Measurements from ENCODE around the gene IFT74.

IFT74 gene

DNA sequence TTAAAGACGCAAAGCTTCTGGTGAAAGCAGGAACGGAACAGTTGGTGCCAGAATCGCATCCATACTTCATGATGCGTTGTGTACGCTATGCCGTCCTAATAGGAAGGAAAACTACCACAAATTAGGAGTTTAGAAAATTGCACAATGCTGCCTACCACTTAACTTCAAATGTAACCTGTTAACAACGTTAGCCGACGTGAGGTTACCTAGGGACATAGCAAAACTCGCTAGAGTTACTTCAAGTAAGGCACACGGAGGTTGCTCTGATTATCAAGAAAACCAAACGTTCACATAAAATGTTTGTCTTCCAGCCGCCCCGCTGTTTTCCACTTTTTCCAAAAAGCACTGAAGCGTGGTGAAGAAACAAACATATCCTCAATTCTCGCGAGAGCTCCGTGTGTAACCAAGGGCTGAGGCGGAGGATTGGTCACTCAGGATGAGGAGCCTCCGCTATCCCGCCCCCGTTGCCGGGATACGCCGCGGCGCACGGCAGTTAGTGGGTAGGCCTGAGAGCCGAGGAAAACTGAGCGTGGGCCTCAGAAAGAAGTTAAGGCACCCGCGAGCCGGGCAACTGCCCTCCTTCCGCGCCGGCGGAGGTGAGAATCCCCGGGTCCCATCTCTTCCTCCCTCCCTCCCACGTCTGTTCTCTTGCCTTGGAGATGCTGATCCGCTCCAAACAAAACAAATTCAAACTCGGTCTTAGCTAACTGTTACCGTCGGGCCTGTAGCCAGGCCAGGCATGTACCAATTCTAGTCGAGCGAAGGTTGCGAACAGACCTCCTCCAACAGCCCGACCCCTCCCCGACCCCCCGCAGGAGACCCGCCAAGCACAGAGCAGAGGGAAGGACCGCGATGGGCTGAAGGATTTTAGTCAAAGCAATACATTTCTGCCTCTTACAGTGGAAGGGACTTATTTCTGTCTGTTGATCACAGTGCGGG lies at the start of gene IFT74:
Gene IFT74 (plus strand): TSS at position 492 of the 939 bp plus-strand sequence. CDS start 5,556 bp downstream, outside the sequence.
- H3K4me1 Mint-ChIP-seq = peaks cover 26% of the 10 kb centered on the region
- H3K4me3 Mint-ChIP-seq = peak within 1 kb of the TSS; percentile 84 to 88
- DNase-seq (peak; percentile 90 to 93), ATAC-seq (peak; percentile 99)
- H3K9me3 Mint-ChIP-seq = no peaks in the 10 kb centered on the region
- peak within 1 kb of the TSS; percentile 98 for H3K27ac Mint-ChIP-seq
- H3K27me3 Mint-ChIP-seq = no peaks in the 10 kb centered on the region

DNA sequence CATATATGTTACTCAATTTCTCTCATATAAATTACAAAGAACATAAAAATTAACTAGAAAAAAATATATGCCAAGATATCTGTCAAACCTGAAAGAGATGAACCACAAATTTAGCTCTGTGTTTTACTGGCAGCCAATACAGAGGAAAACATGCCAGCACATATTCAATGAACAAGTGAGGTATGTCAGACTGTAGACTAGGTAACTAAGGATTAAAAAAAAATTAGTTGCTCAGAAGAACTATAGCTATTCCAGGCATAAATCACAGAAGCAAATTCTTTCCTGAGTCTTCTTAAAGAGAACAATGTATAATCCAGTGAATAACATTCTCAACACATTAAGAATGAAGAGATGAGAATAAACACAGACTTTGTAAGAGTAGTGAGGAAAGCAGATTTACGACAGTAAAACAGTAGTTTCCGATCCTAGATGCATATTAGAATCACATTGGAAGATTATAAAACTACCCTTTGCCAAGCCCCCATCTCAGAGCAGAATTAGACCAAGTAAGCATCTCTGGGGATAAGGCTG lies 43.0 kb upstream of the IFT74 start:
- DNase-seq = no peak
- Mint-ChIP-seq H3K27me3 (no peaks in the 10 kb centered on the region), H3K4me1 (no peaks in the 10 kb centered on the region), H3K27ac (no peak overlapping the region), H3K4me3 (no peak overlapping the region), H3K9me3 (no peaks in the 10 kb centered on the region)
- ATAC-seq = no peak

DNA sequence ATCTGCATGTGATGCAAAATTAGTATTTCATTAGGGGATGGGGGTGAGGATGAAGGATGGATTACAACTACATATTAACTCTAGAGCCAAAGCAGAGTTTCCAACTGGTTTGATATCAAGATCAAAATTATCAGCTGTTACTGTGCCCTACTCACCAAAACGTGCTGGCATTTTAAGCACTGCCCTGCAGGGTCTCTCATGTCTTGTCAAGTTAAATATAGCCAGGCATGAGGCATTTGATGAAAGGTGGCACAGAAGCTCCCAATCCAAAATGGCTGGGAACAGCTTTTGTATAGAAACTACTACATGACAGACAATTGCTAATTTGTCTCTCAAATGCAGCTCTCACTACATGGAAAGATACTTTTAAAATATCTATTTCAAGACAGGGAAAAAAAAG lies 36.5 kb upstream of the IFT74 start:
- Mint-ChIP-seq H3K4me3 (no peak overlapping the region), H3K27ac (no peak overlapping the region), H3K27me3 (no peaks in the 10 kb centered on the region), H3K4me1 (no peaks in the 10 kb centered on the region), H3K9me3 (no peaks in the 10 kb centered on the region)
- no peak for DNase-seq
- ATAC-seq = no peak

DNA sequence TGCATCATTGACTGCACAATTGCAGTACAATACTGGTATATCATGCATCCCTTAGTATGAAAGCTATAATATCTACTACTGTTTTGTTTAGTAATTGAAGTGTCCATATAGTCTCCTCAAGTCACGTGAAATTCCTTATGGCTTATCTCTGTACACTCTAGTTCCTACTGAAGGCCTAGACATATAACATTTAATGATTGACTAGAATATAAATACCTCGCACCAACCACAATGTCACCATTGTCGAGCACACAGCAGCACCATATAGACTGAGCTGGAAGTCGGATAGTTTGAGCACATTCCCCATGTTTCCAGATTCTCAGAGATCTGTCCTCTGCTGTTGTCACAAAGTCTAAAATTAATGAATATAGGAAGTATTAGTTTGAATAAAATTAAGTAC lies 30.6 kb upstream of the IFT74 start:
- no peak overlapping the region for H3K4me3 Mint-ChIP-seq
- ATAC-seq (no peak), DNase-seq (no peak)
- H3K9me3 Mint-ChIP-seq = no peaks in the 10 kb centered on the region
- no peak overlapping the region for H3K27ac Mint-ChIP-seq
- no peaks in the 10 kb centered on the region for H3K27me3 Mint-ChIP-seq
- no peaks in the 10 kb centered on the region for H3K4me1 Mint-ChIP-seq

DNA sequence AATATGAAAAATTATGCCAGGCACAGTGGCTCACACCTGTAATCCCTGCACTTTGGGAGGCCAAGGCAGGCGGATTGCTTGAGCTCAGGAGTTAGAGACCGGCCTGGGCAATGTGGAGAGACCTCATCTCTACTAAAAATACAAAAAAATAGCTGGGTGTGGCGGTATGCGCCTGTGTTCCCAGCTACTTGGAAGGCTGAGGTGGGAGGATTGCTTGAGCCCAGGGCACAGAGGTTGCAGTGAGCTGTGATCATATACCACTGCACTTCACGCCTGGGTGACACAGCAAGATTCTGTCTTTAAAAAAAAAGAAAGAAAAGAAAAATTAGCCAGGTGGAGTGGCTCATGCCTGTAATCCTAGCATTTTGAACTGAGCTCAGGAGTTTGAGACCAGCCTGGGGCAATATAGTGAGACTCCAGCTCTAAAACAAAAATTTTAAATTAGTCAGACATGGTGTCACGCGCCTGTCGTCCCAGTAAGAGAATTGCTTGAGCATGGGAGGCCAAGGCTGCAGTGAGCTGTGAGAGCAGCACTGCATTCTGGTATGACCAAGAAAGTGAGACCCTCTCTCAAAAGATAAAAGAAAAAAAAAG lies 27.2 kb upstream of the IFT74 start:
- DNase-seq = no peak
- Mint-ChIP-seq H3K4me1 (no peaks in the 10 kb centered on the region), H3K27ac (peak overlapping the region in 1 of 2 donors; percentile 72), H3K4me3 (no peak overlapping the region), H3K9me3 (no peaks in the 10 kb centered on the region), H3K27me3 (no peaks in the 10 kb centered on the region)
- ATAC-seq = no peak

DNA sequence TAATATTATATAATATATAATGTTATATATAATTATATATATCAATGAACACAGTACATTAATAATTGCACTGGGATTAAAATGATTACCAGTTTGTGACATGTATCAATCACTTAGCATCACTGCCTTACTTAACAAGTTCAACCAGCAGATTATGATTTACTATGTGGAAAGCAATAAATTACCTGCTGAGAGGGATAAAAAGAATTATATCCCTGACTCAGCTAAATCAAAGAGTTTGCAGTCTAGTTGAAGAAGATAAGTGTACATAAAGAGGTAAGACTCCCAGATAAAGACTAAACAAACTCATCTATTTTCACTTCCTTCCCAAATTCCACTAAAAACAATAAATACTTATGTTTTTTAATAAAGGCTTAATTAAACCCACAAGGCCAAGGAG lies 20.4 kb upstream of the IFT74 start:
- peaks cover 5 to 8% of the 10 kb centered on the region in 2 donors for H3K9me3 Mint-ChIP-seq
- peak overlapping the region in 1 of 2 donors; percentile 92 for H3K27ac Mint-ChIP-seq
- no peak for DNase-seq
- H3K27me3 Mint-ChIP-seq = no peaks in the 10 kb centered on the region
- no peak for ATAC-seq
- peaks cover 37% of the 10 kb centered on the region for H3K4me1 Mint-ChIP-seq
- peak overlapping the region in 1 of 2 donors; percentile 27 for H3K4me3 Mint-ChIP-seq

DNA sequence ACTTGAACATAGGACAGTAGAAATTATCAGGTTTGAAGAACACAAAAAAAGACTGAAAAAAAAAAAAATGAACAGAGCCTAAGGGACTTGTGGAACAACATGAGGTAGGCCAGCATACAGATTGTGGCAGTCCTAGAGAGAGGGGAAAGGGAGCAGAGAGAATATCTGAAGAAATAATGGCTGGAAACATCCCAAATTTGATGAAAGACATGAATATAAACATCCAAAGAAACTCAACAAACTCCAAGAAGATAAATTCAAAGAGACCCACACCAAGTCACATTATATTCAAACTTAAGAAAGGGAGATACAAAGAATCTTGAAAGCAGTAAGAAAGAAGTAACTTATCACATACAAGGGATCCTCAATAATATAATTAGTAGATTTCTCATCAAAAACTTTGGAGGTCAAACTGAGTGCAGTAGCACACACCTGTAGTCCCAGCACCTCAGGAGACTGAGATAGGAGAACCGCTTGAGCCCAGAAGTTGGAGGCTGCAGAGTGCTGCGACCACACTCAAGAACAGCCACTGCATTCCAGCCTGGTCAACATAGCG lies 18.3 kb upstream of the IFT74 start:
- no peak overlapping the region for H3K27ac Mint-ChIP-seq
- no peaks in the 10 kb centered on the region for H3K27me3 Mint-ChIP-seq
- ATAC-seq (no peak), DNase-seq (no peak)
- peaks cover 8 to 10% of the 10 kb centered on the region in 2 donors for H3K9me3 Mint-ChIP-seq
- H3K4me3 Mint-ChIP-seq = no peak overlapping the region
- peaks cover 53% of the 10 kb centered on the region for H3K4me1 Mint-ChIP-seq

DNA sequence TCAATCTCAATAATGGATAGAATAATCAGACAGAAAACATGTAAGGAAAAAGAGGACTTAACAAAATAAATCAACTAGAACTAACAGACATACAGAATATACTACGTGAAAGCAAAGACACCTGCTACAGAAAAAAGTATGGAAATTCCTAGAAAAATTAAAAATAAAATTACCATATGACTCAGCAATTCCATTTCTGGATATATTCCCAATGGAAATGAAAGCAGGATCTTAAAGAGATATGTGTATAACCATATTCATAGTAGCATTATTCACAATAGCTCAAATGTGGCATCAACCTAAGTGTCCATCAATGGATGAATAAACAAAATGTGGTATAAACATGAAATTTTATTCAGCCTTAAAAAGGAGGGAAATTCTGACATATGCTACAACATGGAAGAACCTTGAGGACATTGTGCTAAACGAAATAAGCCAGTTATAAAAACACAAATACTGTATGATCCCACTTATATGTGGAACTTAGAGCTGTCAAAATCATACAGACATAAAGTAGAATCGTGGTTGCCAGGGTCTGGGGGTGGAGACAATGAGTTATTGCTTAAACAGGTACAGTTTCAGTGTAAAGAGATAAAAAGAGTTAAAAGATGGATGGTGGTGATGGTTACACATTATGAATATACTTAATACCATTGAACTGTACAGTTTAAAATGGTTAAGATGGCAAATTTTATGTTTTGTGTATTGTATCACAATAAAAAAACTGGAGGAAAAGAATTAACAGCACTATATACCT lies 16.1 kb upstream of the IFT74 start:
- DNase-seq = no peak
- Mint-ChIP-seq H3K4me3 (peak overlapping the region; percentile 5 to 8), H3K27ac (no peak overlapping the region), H3K9me3 (peaks cover 8 to 10% of the 10 kb centered on the region in 2 donors), H3K4me1 (peaks cover 64% of the 10 kb centered on the region), H3K27me3 (no peaks in the 10 kb centered on the region)
- ATAC-seq = peak; percentile 69

DNA sequence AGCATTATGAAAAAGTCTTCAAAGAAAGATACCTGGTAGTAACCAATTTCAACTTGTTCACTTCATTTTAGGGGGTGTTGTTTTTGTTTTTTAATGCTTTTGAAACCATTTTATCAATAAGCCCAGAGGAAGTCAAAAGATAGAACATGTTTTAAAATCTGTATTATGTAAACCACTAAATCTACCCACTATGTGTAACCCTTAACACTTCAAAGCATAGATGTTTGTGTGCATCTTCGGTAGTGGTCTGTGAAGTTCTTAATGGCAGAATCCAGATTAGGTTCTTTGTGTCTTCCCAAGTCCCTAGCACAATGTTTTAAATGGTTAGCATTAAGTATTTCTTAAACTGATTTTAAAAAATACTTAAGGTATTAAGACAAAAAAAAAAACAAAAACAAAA lies 15.4 kb upstream of the IFT74 start:
- Mint-ChIP-seq H3K27ac (no peak overlapping the region), H3K27me3 (no peaks in the 10 kb centered on the region)
- ATAC-seq = peak; percentile 54

DNA sequence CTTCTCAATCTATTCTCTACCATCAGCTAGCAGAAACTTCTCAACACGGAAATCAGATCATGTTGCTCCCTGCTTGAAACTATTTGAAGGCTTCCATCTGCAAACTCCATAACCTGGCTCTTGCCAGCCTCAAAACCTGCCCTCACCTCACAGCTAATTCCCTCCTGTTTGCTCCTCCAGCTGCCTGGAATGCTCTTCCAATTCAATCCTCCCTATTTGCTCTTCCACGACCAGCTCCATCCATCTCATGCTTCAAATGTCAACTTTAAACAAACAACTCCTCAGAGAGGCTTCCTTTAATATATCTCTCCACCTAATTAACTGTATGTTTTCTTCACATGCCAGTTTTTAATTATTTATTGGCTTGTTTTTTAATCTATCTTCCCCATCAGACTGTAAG lies 10.6 kb upstream of the IFT74 start:
- Mint-ChIP-seq H3K4me3 (peak overlapping the region; percentile 82 to 98), H3K27ac (peak overlapping the region in 1 of 2 donors; percentile 100), H3K27me3 (no peaks in the 10 kb centered on the region), H3K4me1 (peaks cover 52% of the 10 kb centered on the region), H3K9me3 (peaks cover 0 to 5% of the 10 kb centered on the region in 2 donors)
- no peak for ATAC-seq
- no peak for DNase-seq

More for the DNA sequence above, 15.4 kb upstream of the IFT74 start:
- Mint-ChIP-seq H3K4me3 (peak overlapping the region; percentile 5 to 8), H3K9me3 (peaks cover 8 to 10% of the 10 kb centered on the region in 2 donors), H3K4me1 (peaks cover 70% of the 10 kb centered on the region)
- no peak for DNase-seq

DNA sequence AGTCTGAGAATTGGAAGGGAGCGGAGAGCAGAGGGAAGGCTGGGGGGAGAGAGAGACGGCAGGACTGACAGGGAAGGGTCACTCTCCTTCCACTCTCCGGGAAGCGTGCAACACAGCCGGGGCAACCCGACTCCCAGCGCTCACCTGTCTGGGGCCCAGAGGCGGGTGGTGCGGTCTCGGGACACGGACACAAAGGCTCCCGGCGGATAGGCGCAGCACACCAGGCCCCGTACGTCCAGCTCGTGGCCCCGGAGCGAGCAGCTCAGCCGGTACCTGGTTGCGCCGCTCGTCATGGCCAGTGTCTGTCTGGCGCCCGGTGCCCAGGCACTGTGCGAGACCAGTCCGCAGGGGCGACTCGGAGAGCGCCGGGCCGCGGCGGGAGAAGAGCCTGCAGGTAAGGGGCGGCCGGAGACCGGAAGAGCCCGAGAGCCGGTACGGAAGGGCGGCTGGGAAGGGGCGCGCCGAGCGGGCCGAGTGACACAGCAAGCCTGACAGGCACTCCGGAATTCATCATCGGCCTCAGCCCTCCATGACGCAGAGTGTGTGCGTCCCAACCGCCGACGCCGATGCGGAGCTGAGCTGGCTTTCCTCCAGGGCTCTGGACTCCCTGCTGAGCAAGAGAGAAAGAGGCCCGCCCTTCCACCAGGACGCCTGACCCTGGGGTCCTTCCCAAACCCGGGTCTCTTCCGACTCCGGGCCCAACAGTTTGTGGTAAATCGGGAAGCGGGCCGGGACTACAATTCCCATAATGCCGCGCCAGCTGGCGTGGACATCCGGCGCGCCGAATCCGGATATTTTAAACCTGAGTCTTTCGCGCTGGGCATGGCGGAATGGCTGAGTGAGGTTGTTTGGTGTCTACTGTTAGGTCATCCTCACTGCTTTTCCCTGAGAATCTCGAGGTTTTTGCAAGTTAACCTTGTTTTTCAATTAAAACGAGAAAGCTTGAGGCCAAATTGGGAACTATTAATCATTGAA lies 9.2 kb upstream of the IFT74 start, which contains the start of gene PLAA:
Gene PLAA (minus strand): TSS at position 490 of the 975 bp plus-strand sequence. CDS start 197 bp downstream, at position 293.
- peak within 1 kb of the TSS; percentile 99 to 100 for H3K27ac Mint-ChIP-seq
- peaks cover 38% of the 10 kb centered on the region for H3K4me1 Mint-ChIP-seq

DNA sequence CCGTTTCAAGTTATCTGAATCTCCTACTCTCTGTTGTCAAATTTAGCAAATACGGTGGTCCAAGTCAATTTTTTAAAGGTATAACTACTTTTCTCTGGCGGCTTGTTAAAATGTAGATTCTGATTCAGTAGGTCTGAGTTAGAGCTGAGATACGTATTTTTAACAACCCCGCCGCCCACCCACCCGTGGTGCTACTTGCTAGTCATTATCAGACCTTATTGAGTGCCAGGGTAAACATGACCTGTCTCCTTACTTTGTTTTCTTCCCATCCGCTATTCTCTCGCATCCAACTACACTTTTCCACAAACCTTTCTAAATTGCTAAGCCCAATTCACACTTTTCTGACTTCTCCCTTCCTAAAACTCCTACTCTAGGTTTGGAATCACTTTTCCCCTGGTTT lies 8.5 kb upstream of the IFT74 start:
- peak overlapping the region; percentile 82 to 98 for H3K4me3 Mint-ChIP-seq
- H3K27ac Mint-ChIP-seq = peak overlapping the region; percentile 99 to 100
- no peaks in the 10 kb centered on the region for H3K27me3 Mint-ChIP-seq
- no peaks in the 10 kb centered on the region for H3K9me3 Mint-ChIP-seq
- no peak for ATAC-seq
- H3K4me1 Mint-ChIP-seq = peaks cover 34% of the 10 kb centered on the region
- peak in 1 of 2 donors; percentile 12 for DNase-seq

More for the DNA sequence above, 9.2 kb upstream of the IFT74 start, which contains the start of gene PLAA:
- Mint-ChIP-seq H3K9me3 (no peaks in the 10 kb centered on the region), H3K27me3 (no peaks in the 10 kb centered on the region), H3K4me3 (peak within 1 kb of the TSS; percentile 82 to 98)
- ATAC-seq = peak; percentile 98
- peak; percentile 83 to 87 for DNase-seq

DNA sequence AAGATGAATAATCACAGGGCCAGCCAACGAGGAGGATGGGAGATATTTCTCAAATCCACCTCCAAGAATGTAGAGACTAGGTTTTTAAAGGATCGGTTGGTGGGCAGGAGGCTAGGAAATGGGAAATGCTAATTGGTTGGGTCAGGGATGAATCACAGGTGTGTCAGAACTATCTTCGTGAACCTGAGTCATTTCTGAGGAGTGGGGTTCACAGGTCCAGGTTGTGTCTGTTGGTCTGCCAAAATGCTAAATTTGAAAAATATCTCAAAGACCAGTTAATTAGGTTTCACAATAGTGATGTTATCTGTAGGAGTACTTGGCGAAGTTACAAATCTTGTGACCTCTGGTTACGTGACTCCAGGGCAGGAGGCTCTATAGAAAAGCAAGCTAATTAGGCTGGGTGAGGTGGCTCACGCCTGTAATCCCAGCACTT lies 6.6 kb upstream of the IFT74 start:
- H3K27ac Mint-ChIP-seq = no peak overlapping the region
- DNase-seq (no peak), ATAC-seq (no peak)
- no peak overlapping the region for H3K4me3 Mint-ChIP-seq
- no peaks in the 10 kb centered on the region for H3K9me3 Mint-ChIP-seq
- H3K4me1 Mint-ChIP-seq = peaks cover 37% of the 10 kb centered on the region
- H3K27me3 Mint-ChIP-seq = no peaks in the 10 kb centered on the region

DNA sequence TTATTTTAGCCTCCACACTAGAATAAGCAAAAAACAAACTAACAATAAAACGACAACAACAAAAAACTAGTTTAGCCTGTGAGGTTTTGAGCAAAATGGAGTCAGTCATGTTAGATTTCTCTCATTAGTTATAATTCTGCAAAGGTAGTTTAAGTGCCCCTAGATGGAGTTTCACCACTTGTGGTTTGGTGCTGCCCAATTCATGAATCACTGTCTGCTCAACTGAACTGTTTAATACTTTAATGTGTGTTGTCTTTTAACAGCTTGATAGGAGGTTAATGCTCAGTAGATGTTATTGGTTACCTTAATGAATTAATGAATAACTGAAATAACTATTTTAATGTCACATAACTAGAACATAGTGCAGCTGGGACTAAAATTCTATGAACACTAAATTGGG lies 5.7 kb upstream of the IFT74 start:
- Mint-ChIP-seq H3K9me3 (no peaks in the 10 kb centered on the region), H3K4me3 (no peak overlapping the region), H3K4me1 (peaks cover 38% of the 10 kb centered on the region), H3K27me3 (no peaks in the 10 kb centered on the region), H3K27ac (no peak overlapping the region)
- DNase-seq (no peak), ATAC-seq (no peak)

Measured in stimulated activated naive CD8-positive, alpha-beta T cell treated with anti-CD3 and anti-CD28 coated beads, Interleukin-15, amount 100 ng/mL, for 72 hours (primary cell).